Esophagus squamous epithelium (tissue), 5 donors: Measurements from ENCODE around the gene EFCAB5. TPM values are rescaled to one million over a fixed set of nuclear protein-coding genes. Genes with fewer than 3 reads are reported as not detected.
"Not testable (repeated sequence)": the region's sequence is repeated elsewhere in the genome, so short reads cannot be mapped to it uniquely, and the experiment has no call there.

Experiments used
- DNase-seq: peaks from one replicate; lab custom pipeline; 2025; lab: John Stamatoyannopoulos, UW
- H3K27ac ChIP-seq, 4 donors: fragments of 200-600 bp; sonication (generic); one replicate each; pipeline ENCODE4 v1.5.1; 2016 to 2019; ENCODE audit warnings: mild to moderate bottlenecking in 1 of 4
- H3K27me3 ChIP-seq, 4 donors: fragments of 200-600 bp; sonication (generic); 1 replicate in 3 of 4; 2 replicates in 1 of 4; pipeline versions ENCODE4 v1.5.1 to v1.6.0; 2017 to 2021; ENCODE audit warnings: antibody characterized with exemption in 1 of 4
- H3K36me3 ChIP-seq, 3 donors: fragments of 200-600 bp; sonication (generic); one replicate each; pipeline ENCODE4 v1.5.1; 2016 to 2019
- H3K4me1 ChIP-seq, 3 donors: fragments of 200-600 bp; sonication (generic); one replicate each; pipeline ENCODE4 v1.5.1; 2017 to 2019
- H3K4me3 ChIP-seq, 4 donors: fragments of 200-600 bp; sonication (generic); 1 replicate in 3 of 4; 2 replicates in 1 of 4; pipeline ENCODE4 v1.5.1; 2016 to 2019; ENCODE audit warnings: mild to moderate bottlenecking in 2 of 4, moderate library complexity in 1 of 4
- H3K9me3 ChIP-seq, 3 donors: fragments of 200-600 bp; sonication (generic); one replicate each; pipeline ENCODE4 v1.5.1; 2016 to 2019
- POLR2A ChIP-seq, 4 donors: fragments of 450-650 bp; IDR thresholded peaks; one replicate each; pipeline ENCODE4 v1.6.1; 2017; ENCODE audit warnings: antibody characterized with exemption in 4 of 4, mild to moderate bottlenecking in 4 of 4, moderate library complexity in 3 of 4
- WGBS, 2 donors: methylation state at CpG; one replicate each; pipeline ENCODE4 v1.1.5; 2018; 5-methylcytosine and 5-hydroxymethylcytosine counted together
- intact Hi-C: fragments of 100-400 bp; cut with DNase I; formaldehyde crosslinking; loops from one replicate; pipeline ENCODE4 v1.15.0; 2022
- total RNA-seq, 4 donors: library from RNA; depleted of rRNA; stranded (reverse); fragments of >200 nt; gene quantifications; one replicate each; pipeline ENCODE4 v1.1.0, GENCODE V29; 2016
- TF ChIP-seq, protein P1 (sequence below), 6 experiments: fragments of 450-650 bp in 4 of 6; fragments of 200-600 bp in 2 of 6; sonication (generic) in 2 of 6; IDR thresholded peaks; one replicate each; pipeline ENCODE4 v1.5.1; 2016 to 2019; ENCODE audit warnings: antibody characterized with exemption in 6 of 6, mild to moderate bottlenecking in 4 of 6, moderate library complexity in 4 of 6
- donor health status: DM: yes; HTN: yes; CAD: no.

EFCAB5 gene
- total RNA-seq, 4 donors from 2014 or later: 0.19 TPM; not detected in 3

DNA sequence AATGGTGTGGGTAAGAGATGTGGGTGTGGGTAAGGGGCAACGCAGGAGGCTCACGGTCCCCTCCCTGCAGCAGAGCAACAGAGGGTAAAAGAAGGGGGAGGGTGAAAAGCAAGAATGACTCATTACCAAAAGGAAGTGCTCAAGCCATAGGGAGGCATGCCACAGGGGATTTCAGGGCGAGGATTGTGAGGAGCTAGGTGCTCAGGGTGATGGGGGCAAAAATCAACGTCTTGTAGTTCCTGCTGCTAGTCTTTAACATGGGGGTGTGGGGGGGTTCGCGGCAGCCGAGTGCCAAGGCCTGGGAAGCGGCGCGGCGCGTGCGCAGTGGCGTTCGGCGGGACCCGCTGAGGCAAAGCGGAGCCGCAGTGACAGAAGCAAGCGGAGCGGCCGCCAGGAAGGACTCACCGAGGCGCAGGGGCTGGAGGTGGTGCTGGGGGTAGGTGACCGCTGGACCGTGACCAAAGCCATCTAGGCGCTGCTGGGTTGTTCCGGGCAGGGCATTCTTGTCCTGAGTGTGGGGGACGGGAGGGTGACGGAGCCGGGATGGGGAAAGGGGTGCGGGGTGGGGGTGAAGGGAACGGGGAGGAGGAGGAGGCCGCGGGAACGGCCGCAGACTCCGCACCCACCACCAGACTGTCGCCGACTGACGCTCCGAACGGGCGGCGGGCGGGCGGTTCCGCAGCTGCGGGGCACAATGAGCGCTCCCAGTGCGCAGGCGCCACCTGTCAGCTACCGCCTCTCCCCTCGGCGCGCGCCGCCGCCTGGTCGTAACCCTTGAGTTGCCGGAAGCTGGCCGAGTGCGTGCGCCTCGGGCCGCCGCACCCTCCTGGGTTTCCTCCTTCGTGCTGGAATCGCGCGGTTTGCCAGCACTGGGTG lies 11.7 kb upstream of the EFCAB5 start, which contains the start of gene SSH2:
TSS of gene SSH2 (minus strand) at position 696 of the 876 bp plus-strand sequence. CDS start at position 468, 228 bp downstream.
- WGBS, 2 donors: 0% methylated on average over 4 to 27 of the region's 71 CpGs
- H3K9me3 ChIP-seq: no peaks in the 10 kb centered on the region
- no peaks in the 10 kb centered on the region for H3K27me3 ChIP-seq
- DNase-seq: peak; percentile 47
- TF ChIP-seq POLR2A (IDR thresholded peaks at IDR 0.05): peak in 2 of 4 donors; percentile 16 to 73
- TF ChIP-seq, protein P1, sequence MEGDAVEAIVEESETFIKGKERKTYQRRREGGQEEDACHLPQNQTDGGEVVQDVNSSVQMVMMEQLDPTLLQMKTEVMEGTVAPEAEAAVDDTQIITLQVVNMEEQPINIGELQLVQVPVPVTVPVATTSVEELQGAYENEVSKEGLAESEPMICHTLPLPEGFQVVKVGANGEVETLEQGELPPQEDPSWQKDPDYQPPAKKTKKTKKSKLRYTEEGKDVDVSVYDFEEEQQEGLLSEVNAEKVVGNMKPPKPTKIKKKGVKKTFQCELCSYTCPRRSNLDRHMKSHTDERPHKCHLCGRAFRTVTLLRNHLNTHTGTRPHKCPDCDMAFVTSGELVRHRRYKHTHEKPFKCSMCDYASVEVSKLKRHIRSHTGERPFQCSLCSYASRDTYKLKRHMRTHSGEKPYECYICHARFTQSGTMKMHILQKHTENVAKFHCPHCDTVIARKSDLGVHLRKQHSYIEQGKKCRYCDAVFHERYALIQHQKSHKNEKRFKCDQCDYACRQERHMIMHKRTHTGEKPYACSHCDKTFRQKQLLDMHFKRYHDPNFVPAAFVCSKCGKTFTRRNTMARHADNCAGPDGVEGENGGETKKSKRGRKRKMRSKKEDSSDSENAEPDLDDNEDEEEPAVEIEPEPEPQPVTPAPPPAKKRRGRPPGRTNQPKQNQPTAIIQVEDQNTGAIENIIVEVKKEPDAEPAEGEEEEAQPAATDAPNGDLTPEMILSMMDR (IDR thresholded peaks at IDR 0.05): peak in 2 of 6 experiments; percentile 9 to 42
- intact Hi-C loops: loop anchor here (5.0 kb wide), 1 partner anchor 122 kb away; no protein-coding TSS in a partner anchor
- H3K4me1 ChIP-seq: peaks cover 4 to 42% (median 18%) of the 10 kb centered on the region in 3 donors
- peak within 1 kb of the TSS; percentile 78 to 99 (median 93) for H3K4me3 ChIP-seq
- peak within 1 kb of the TSS; percentile 94 to 99 (median 96) for H3K27ac ChIP-seq
- peaks cover 0 to 3% (median 0%) of the 10 kb centered on the region in 3 donors for H3K36me3 ChIP-seq

DNA sequence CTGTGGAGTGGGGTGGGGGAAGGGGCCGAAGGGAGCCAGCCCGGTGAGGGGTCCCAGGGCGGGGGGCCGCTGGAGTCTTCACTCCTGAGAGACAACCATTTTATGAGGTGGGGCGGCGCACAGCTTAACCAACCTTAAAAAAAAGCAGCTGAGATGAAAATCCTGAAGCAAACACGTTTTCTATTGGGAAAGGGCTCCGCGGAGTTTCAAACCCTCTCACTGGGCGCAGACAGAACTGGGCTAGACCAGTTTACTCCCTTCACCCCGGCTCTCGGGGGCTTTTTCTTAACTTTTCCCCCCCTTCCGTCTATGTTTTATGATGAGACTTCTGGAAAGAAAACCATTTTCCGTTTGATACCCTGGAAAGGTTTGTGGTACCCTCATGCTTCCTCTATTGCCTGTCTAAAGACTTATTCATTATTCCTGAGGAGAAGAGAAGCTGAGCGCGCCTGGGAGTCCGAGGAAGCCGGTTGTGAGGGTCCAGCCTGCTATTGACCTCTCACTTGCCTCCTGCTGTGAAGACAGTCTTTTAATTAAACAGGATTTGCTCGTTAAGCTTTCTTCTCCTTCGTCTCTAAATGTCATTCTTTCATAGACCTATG lies 10.9 kb upstream of the EFCAB5 start:
- WGBS, 2 donors: 1% methylated on average over 14 to 16 of the region's 20 CpGs
- Histone ChIP-seq H3K36me3 (no peaks in the 10 kb centered on the region), H3K27me3 (no peaks in the 10 kb centered on the region), H3K9me3 (no peaks in the 10 kb centered on the region), H3K4me1 (peaks cover 4 to 42% (median 18%) of the 10 kb centered on the region in 3 donors), H3K27ac (peak overlapping the region; percentile 94 to 99 (median 96)), H3K4me3 (peak overlapping the region; percentile 78 to 99 (median 93))
- TF ChIP-seq, protein P1 (IDR thresholded peaks at IDR 0.05): no peak
- TF ChIP-seq POLR2A (IDR thresholded peaks at IDR 0.05): no peak
- DNase-seq: no peak
- intact Hi-C loops: loop anchor here (5.0 kb wide), 1 partner anchor 123 kb away; no protein-coding TSS in a partner anchor

DNA sequence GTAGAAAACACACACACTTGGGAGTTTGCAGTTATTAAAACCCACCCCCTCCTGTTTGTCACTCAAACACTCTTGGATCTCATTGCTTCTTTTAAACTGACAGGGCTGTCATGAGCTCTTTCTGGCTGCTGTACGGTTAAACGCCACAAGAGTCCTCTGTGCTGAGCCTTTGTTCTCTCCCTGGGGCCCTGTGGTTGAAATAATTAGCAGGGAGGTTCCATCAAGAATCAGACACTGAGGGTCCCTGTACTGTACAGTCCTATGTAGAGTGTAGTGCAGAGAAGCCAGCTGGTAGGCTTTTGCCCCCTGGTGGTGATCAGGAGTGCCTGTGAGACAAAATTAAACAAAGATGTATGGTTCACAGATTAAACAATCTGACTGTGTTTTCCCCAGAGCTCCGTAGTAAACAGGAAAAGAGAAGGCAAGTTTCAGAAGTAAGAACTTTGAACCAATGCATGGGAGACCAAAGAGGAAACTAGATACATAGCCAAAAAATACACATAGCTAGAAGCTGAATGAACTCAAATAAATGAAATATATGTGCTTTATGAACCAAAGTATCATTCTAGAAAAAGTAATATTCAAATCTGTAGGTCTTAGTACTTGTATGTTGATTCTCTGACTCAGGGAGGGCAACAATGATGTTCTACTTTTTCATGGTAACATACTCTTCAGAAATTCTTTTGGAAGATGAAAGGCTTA lies 10.1 kb upstream of the EFCAB5 start:
- intact Hi-C loops: loop anchor here (5.0 kb wide), 1 partner anchor 124 kb away; no protein-coding TSS in a partner anchor
- H3K4me3 ChIP-seq: peak overlapping the region in 3 of 4 donors; percentile 93 to 99 (median 93)
- TF ChIP-seq, protein P1 (IDR thresholded peaks at IDR 0.05): peak; percentile 78 to 93 (median 88)
- no peak for TF ChIP-seq POLR2A (IDR thresholded peaks at IDR 0.05)
- H3K36me3 ChIP-seq: no peaks in the 10 kb centered on the region
- H3K9me3 ChIP-seq: no peaks in the 10 kb centered on the region
- H3K27ac ChIP-seq: peak overlapping the region in 1 of 4 donors; percentile 27
- peak; percentile 17 for DNase-seq
- H3K27me3 ChIP-seq: no peaks in the 10 kb centered on the region
- peaks cover 4 to 42% (median 18%) of the 10 kb centered on the region in 3 donors for H3K4me1 ChIP-seq
- WGBS, 2 donors: 0% methylated on average over 2 to 3 of the region's 3 CpGs

DNA sequence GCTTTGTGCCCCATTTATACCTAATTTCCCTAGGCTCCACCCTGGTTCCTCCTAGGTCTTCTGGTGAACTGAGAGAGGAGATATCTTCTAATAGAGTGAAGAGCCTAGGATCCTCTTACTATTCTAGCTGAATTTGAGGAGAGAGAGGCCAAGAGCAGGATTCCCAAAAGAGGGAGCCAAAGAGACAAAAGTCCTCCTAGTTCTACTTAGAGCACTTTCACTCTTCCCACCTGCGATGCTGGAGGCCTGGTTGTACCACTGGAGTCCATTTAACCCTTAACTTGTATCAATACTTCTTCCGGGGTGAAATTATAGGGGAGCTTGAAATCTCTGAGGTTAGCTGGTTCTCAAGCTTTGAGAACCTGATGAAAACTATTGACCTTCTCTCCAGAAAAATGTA lies 8.1 kb upstream of the EFCAB5 start:
- Histone ChIP-seq H3K27me3 (no peaks in the 10 kb centered on the region), H3K9me3 (no peaks in the 10 kb centered on the region), H3K4me1 (peaks cover 4 to 25% (median 13%) of the 10 kb centered on the region in 3 donors), H3K27ac (no peak overlapping the region), H3K36me3 (no peaks in the 10 kb centered on the region), H3K4me3 (no peak overlapping the region)
- 29 to 31% methylated on average over 2 of the region's 2 CpGs for WGBS, 2 donors
- intact Hi-C loops: loop anchor here (5.0 kb wide), 1 partner anchor 126 kb away; no protein-coding TSS in a partner anchor
- DNase-seq: no peak
- TF ChIP-seq, protein P1 (IDR thresholded peaks at IDR 0.05): no peak
- TF ChIP-seq POLR2A (IDR thresholded peaks at IDR 0.05): no peak

DNA sequence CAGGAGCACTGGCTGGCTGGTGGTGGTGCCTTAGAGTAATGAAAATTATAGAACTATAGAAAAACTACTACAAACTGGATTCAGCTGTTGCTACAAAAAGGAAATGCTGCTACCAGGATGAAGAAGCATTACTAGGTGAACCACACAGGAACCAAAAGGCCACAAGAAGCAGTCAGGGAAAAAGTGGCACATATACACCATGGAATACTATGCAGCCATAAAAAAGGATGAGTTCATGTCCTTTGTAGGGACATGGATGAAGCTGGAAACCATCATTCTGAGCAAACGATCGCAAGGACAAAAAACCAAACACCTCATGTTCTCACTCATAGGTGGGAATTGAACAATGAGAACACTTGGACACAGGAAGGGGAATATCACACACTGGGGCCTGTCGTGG lies 5.5 kb upstream of the EFCAB5 start:
- H3K27me3 ChIP-seq, intact Hi-C loops, H3K27ac ChIP-seq, H3K36me3 ChIP-seq, DNase-seq, H3K4me3 ChIP-seq, H3K9me3 ChIP-seq, H3K4me1 ChIP-seq: not testable (repeated sequence)
- WGBS, 2 donors: 86 to 88% methylated on average over 2 to 3 of the region's 3 CpGs
